DOHH2 (cell line): ENCODE data around the gene NDRG2.

Source experiments
- H3F3A ChIP-seq: fragments of 200-600 bp; sonication (generic), shearing (Covaris generic); 2 replicates; pipeline ENCODE4 v1.6.0; 2016; ENCODE audit warnings: antibody characterized with exemption, mild to moderate bottlenecking; ENCODE audit not compliant: control insufficient read depth, insufficient read depth
- H3K27ac ChIP-seq: fragments of 200-600 bp; sonication (generic); 2 replicates; pipeline ENCODE4 v1.5.1; 2014; ENCODE audit warnings: low read depth, mild to moderate bottlenecking, low read length, moderate library complexity
- H3K27me3 ChIP-seq: fragments of 200-600 bp; sonication (generic); 2 replicates; pipeline ENCODE4 v1.6.1; 2014; ENCODE audit warnings: mild to moderate bottlenecking, low read length, mixed read lengths; ENCODE audit not compliant: control insufficient read depth
- H3K36me3 ChIP-seq: fragments of 200-600 bp; sonication (generic); 2 replicates; pipeline ENCODE4 v1.6.1; 2014; ENCODE audit warnings: mild to moderate bottlenecking, low read length, moderate library complexity, mixed read lengths; ENCODE audit not compliant: control insufficient read depth
- H3K4me1 ChIP-seq: fragments of 200-600 bp; sonication (generic); 2 replicates; pipeline ENCODE4 v1.6.1; 2014; ENCODE audit warnings: mild to moderate bottlenecking, low read length, mixed read lengths; ENCODE audit not compliant: control insufficient read depth
- H3K4me2 ChIP-seq: fragments of 200-600 bp; sonication (generic); 2 replicates; pipeline ENCODE4 v1.6.0; 2014; ENCODE audit warnings: mild to moderate bottlenecking, low read length, moderate library complexity
- H3K4me3 ChIP-seq: fragments of 200-600 bp; sonication (generic); 2 replicates; pipeline ENCODE4 v1.5.1; 2014; ENCODE audit warnings: mild to moderate bottlenecking, low read length, mixed read lengths
- H3K79me2 ChIP-seq: fragments of 200-600 bp; sonication (generic); 2 replicates; pipeline ENCODE4 v1.6.1; 2014; ENCODE audit warnings: mild to moderate bottlenecking, low read length, mixed read lengths; ENCODE audit not compliant: control insufficient read depth
- H3K9me2 ChIP-seq: fragments of 200-600 bp; sonication (generic); replicated peaks from 2 replicates; pipeline ENCODE4 v1.6.1; 2014; ENCODE audit warnings: mild to moderate bottlenecking, low read length, mixed read lengths; ENCODE audit not compliant: control insufficient read depth
- H3K9me3 ChIP-seq: fragments of 200-600 bp; sonication (generic); 2 replicates; pipeline ENCODE4 v1.6.1; 2014; ENCODE audit warnings: antibody characterized with exemption, low read length, mixed read lengths; ENCODE audit not compliant: control insufficient read depth, insufficient read depth
- H4K20me1 ChIP-seq: fragments of 200-600 bp; sonication (generic); 2 replicates; pipeline ENCODE4 v1.6.0; 2014; ENCODE audit warnings: low read depth, mild to moderate bottlenecking, antibody characterized with exemption, low read length, moderate library complexity; ENCODE audit not compliant: control insufficient read depth, insufficient read depth
- EZH2phosphoT487 ChIP-seq: fragments of 200-600 bp; sonication (generic); IDR thresholded peaks from 2 replicates; pipeline ENCODE4 v1.6.1; 2017; ENCODE audit warnings: borderline replicate concordance, mild to moderate bottlenecking, antibody characterized with exemption, low read length, moderate library complexity, mixed read lengths
- TF ChIP-seq, protein P1 (sequence below): fragments of 200-600 bp; sonication (generic); IDR thresholded peaks from one replicate; pipeline ENCODE4 v1.5.1; 2014; ENCODE audit warnings: antibody characterized with exemption, mild to moderate bottlenecking, low read depth, low read length; ENCODE audit not compliant: poor library complexity, severe bottlenecking

NDRG2 gene

DNA sequence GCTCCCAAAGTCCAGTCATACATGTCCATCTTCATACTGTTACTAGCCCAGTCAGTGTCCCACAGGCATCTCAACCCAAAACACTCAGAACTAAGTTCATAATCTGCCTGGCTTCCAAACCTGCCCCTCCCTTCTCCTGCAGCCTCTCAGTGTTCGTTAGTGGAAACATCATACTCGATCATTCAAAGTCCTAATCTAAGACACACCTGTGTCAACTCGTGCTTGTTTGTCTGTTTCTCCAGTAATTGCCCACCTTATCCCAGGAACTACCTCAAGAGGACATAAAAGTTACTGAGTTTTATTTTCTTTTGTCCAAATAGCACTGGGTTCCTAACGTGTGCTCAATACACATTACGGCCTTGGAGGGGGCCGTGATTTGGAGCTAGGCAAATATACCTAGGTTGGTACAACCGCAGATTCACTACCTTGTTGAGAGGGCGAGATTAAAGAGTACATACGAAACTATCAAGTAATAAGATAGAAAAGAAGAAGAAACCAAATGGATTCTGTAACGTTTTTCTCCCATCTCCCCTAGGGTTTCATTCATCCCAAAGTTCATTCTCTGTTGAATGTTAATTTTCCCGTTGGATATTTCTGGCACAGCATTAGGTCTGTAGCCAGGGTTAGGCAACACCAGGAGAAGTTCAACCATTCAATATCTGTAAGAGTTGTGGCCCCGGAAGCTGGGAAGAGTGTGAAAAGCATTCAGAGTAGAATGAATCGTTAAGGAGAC lies 35.9 kb upstream of the NDRG2 start:
- no peak for TF ChIP-seq EZH2phosphoT487
- TF ChIP-seq, protein P1, sequence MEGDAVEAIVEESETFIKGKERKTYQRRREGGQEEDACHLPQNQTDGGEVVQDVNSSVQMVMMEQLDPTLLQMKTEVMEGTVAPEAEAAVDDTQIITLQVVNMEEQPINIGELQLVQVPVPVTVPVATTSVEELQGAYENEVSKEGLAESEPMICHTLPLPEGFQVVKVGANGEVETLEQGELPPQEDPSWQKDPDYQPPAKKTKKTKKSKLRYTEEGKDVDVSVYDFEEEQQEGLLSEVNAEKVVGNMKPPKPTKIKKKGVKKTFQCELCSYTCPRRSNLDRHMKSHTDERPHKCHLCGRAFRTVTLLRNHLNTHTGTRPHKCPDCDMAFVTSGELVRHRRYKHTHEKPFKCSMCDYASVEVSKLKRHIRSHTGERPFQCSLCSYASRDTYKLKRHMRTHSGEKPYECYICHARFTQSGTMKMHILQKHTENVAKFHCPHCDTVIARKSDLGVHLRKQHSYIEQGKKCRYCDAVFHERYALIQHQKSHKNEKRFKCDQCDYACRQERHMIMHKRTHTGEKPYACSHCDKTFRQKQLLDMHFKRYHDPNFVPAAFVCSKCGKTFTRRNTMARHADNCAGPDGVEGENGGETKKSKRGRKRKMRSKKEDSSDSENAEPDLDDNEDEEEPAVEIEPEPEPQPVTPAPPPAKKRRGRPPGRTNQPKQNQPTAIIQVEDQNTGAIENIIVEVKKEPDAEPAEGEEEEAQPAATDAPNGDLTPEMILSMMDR, result no peak
- H3K4me2 ChIP-seq, result no peak overlapping the region

DNA sequence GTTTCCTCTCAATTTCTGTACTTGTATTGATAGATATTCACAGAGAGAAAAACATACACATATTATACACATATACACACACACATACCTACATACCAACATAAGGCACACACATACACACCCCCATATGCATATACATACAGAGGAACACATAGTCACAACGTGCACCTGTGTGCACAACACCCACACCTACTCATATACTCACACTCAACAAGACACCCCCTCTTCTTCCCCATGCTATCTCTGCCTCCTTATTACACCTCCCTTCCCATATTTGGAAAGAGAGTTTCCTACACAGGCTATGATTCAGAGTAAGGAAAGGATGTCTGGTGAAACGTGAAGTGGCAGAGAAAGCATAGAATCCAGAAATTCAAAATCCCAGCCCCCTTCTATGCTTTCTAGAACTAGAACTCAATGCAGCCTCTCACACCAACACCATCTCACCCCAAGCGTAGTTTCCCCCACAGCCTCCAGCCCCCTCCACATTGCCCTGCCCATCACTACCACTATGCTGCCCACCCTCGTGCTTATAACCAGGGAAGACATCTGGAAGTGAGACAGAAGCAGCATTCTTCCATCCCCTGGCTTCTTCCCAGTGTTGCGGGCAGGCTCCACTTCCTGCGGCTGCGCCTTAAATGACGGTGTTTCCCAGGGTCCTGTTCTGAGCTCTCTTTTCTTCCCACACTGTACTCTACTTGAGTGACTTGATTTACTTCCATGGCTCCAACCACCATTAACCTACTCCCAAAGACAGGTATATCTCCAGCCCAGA lies 35.2 kb upstream of the NDRG2 start:
- H3K27me3 ChIP-seq, result peaks cover 39% of the 10 kb centered on the region
- no peaks in the 10 kb centered on the region for H3K36me3 ChIP-seq
- H3K9me3 ChIP-seq, result no peaks in the 10 kb centered on the region
- H3K4me3 ChIP-seq, result no peak overlapping the region
- H3K79me2 ChIP-seq, result no peaks in the 10 kb centered on the region
- no peak overlapping the region for H3K27ac ChIP-seq
- no peaks in the 10 kb centered on the region for H3K9me2 ChIP-seq
- TF ChIP-seq EZH2phosphoT487, result no peak
- TF ChIP-seq, protein P1, result no peak
- no peaks in the 10 kb centered on the region for H3F3A ChIP-seq
- no peak overlapping the region for H3K4me2 ChIP-seq
- H3K4me1 ChIP-seq, result peaks cover 9% of the 10 kb centered on the region
- no peaks in the 10 kb centered on the region for H4K20me1 ChIP-seq

More for the DNA sequence above, 35.9 kb upstream of the NDRG2 start:
- H3F3A ChIP-seq, result no peaks in the 10 kb centered on the region
- no peaks in the 10 kb centered on the region for H4K20me1 ChIP-seq
- H3K9me3 ChIP-seq, result no peaks in the 10 kb centered on the region
- no peak overlapping the region for H3K27ac ChIP-seq
- peaks cover 9% of the 10 kb centered on the region for H3K4me1 ChIP-seq
- H3K4me3 ChIP-seq, result no peak overlapping the region
- H3K9me2 ChIP-seq, result no peaks in the 10 kb centered on the region
- H3K79me2 ChIP-seq, result no peaks in the 10 kb centered on the region
- H3K36me3 ChIP-seq, result no peaks in the 10 kb centered on the region
- peaks cover 47% of the 10 kb centered on the region for H3K27me3 ChIP-seq

DNA sequence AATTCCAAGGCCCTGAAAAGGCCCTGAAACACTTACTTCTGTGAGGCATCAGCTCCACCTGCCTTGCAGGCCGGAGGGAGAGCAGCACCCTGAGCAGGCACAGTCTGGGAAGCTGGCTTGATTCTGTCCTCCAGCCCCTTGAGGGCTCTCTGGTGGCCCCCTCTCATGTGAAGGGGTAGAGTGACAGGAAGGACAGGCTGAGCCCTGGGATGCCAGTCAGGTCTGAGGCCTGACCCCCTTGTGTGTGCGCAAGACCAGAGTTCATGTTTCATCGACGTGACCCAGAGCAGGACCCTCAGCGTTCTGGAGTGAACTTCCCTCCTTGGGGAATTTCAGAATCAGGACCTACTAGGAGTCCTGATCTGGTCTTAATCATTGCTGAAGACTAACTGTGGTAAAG lies 34.0 kb upstream of the NDRG2 start:
- Histone ChIP-seq H3K27me3 (peaks cover 36% of the 10 kb centered on the region), H3K4me2 (no peak overlapping the region), H3K4me3 (no peak overlapping the region), H3K36me3 (no peaks in the 10 kb centered on the region), H3K9me2 (no peaks in the 10 kb centered on the region), H3K4me1 (peaks cover 9% of the 10 kb centered on the region), H4K20me1 (no peaks in the 10 kb centered on the region), H3K79me2 (no peaks in the 10 kb centered on the region), H3K9me3 (no peaks in the 10 kb centered on the region), H3F3A (no peaks in the 10 kb centered on the region), H3K27ac (no peak overlapping the region)
- TF ChIP-seq, protein P1, result no peak
- no peak for TF ChIP-seq EZH2phosphoT487
